ENCODE measurements around the gene ZAP70. TPM values are rescaled to one million over a fixed set of nuclear protein-coding genes. Genes with fewer than 3 reads are reported as not detected.

Gene ZAP70
- total and polyA plus RNA-seq, 2 donors (not counting 3 experiments of a cell fraction or from before 2014, with no cell fraction given), result 0.14 TPM; not detected in 1

DNA sequence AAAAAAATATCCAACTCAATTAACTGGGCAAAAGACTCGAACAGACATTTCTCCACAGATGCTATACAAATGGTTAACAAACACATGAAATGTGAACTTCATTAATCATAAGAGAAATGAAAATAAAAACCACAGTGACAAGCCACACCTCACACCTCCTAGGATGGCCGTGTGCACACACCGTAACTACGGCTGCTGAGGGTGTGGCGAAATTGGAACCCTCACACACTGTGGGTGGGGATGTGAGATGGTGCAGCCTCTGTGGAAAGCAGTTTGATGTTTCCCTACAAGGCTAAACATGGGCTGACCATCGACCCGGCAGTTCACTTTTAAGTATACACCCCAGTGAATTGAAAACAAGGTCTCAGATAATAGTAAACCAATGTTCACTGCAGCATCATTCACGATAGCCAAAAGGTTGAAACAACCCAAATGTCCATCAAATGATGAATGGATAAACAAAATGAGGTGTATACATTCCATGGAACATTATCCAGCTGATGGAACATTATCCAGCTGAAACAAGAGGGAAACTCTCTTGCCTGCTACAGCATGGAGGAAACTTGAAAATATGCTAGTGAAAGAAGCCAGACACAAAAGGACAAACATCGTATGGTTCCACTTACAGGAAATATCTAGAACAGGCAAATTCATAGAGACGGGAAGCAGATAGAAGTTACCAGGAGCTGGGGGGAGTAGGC is 32.2 kb downstream of the ZAP70 start:
- Histone ChIP-seq H3K4me2 (ENCODE audit: insufficient read depth, low read length) (no peak overlapping the region), H3K9me1 (replicated peaks; ENCODE audit: control insufficient read depth, extremely low read depth, insufficient read depth, low read length) (no peaks in the 10 kb centered on the region), H4K20me1 (replicated peaks; ENCODE audit: control insufficient read depth, extremely low read depth, insufficient read depth, low read length) (no peaks in the 10 kb centered on the region), H3K4me1 (ENCODE audit: control insufficient read depth, extremely low read depth, insufficient read depth, low read length) (peaks cover 7% of the 10 kb centered on the region), H3K79me2 (ENCODE audit: control insufficient read depth, insufficient read depth, low read length) (no peaks in the 10 kb centered on the region), H3K9ac (replicated peaks; ENCODE audit: extremely low read depth, insufficient read depth, low read length) (no peak overlapping the region), H3K27me3 (ENCODE audit: control insufficient read depth in 2 of 2, insufficient read depth in 2 of 2, low read length in 2 of 2) (no peaks in the 10 kb centered on the region), H3K27ac (ENCODE audit: insufficient read depth, low read depth, low read length) (no peak overlapping the region), H3K36me3 (ENCODE audit: control insufficient read depth in 2 of 2, extremely low read depth in 1 of 2, insufficient read depth in 2 of 2, low read length in 2 of 2) (no peaks in the 10 kb centered on the region), H3K4me3 (replicated peaks in 1 of 3; ENCODE audit: insufficient read depth in 1 of 3, low read depth in 1 of 3, low read length in 3 of 3) (no peak overlapping the region), H3K9me3 (replicated peaks; ENCODE audit: control insufficient read depth, insufficient read depth, low read length) (no peaks in the 10 kb centered on the region), H2AFZ (ENCODE audit: low read depth, low read length) (no peak overlapping the region)
- TF ChIP-seq POLR2AphosphoS5 (IDR thresholded peaks at IDR 0.05; ENCODE audit: insufficient read depth, low read depth, low read length), result no peak
- TF ChIP-seq JUN (IDR thresholded peaks at IDR 0.05; ENCODE audit: borderline replicate concordance, insufficient read depth, insufficient read length, low read depth), result no peak
- TF ChIP-seq FOS (IDR thresholded peaks at IDR 0.05; ENCODE audit: borderline replicate concordance, insufficient read depth, low read length), result no peak
- TF ChIP-seq MYC (IDR thresholded peaks at IDR 0.05; ENCODE audit: low read depth, low read length), result no peak
- no peak for TF ChIP-seq POLR2A (IDR thresholded peaks at IDR 0.05; ENCODE audit: low read depth, low read length)
- no peak for TF ChIP-seq EZH2 (IDR thresholded peaks at IDR 0.05; ENCODE audit: borderline replicate concordance, low read depth, low read length, severe bottlenecking)
- TF ChIP-seq, protein P1, sequence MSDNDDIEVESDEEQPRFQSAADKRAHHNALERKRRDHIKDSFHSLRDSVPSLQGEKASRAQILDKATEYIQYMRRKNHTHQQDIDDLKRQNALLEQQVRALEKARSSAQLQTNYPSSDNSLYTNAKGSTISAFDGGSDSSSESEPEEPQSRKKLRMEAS (IDR thresholded peaks at IDR 0.05; ENCODE audit: insufficient read depth, insufficient read length), result no peak
- intact Hi-C loops (cut with micrococcal nuclease) (no loop called here), dilution Hi-C loops (cut with MboI; ENCODE audit: extremely low pct_ligation_motif_present, low sequenced_read_pairs) (no loop called here)
- DNase-seq (ENCODE audit: low read depth, low spot score) (no peak), FAIRE-seq (no peak)
- ChIA-PET CTCF (interaction anchor here (1.3 to 1.4 kb wide), 2 partner anchors 16 to 17 kb away, joined by 3 read pairs; no protein-coding TSS in a partner anchor), POLR2A (no interaction called here)
- no TSS peak for BruUV-seq (replicated peaks)

- ChIA-PET POLR2A (no interaction called here), CTCF (no interaction called here)
- no peaks in the 10 kb centered on the region for H4K20me1 ChIP-seq (replicated peaks; ENCODE audit: control insufficient read depth, extremely low read depth, insufficient read depth, low read length)
- BruUV-seq (replicated peaks), result no TSS peak
- H3K27me3 ChIP-seq (ENCODE audit: control insufficient read depth in 2 of 2, insufficient read depth in 2 of 2, low read length in 2 of 2), result no peaks in the 10 kb centered on the region
- no peak overlapping the region for H3K4me2 ChIP-seq (ENCODE audit: insufficient read depth, low read length)
- no peak overlapping the region for H3K27ac ChIP-seq (ENCODE audit: insufficient read depth, low read depth, low read length)
- H3K79me2 ChIP-seq (ENCODE audit: control insufficient read depth, insufficient read depth, low read length), result no peaks in the 10 kb centered on the region
- H3K9me1 ChIP-seq (replicated peaks; ENCODE audit: control insufficient read depth, extremely low read depth, insufficient read depth, low read length), result no peaks in the 10 kb centered on the region
- H3K4me1 ChIP-seq (ENCODE audit: control insufficient read depth, extremely low read depth, insufficient read depth, low read length), result peaks cover 4% of the 10 kb centered on the region
- H3K9ac ChIP-seq (replicated peaks; ENCODE audit: extremely low read depth, insufficient read depth, low read length), result no peak overlapping the region
- H3K4me3 ChIP-seq (replicated peaks in 1 of 3; ENCODE audit: insufficient read depth in 1 of 3, low read depth in 1 of 3, low read length in 3 of 3), result no peak overlapping the region
- intact Hi-C loops (cut with micrococcal nuclease), result no loop called here
- no peak for FAIRE-seq
- H3K9me3 ChIP-seq (replicated peaks; ENCODE audit: control insufficient read depth, insufficient read depth, low read length), result no peaks in the 10 kb centered on the region
- TF ChIP-seq GATA2 (IDR thresholded peaks at IDR 0.05; ENCODE audit: insufficient read depth, insufficient read length, low read depth, low read length), result no peak
- TF ChIP-seq POLR2A (IDR thresholded peaks at IDR 0.05; ENCODE audit: low read depth, low read length), result no peak
- no peak for TF ChIP-seq JUN (IDR thresholded peaks at IDR 0.05; ENCODE audit: borderline replicate concordance, insufficient read depth, insufficient read length, low read depth)
- no peak for TF ChIP-seq FOS (IDR thresholded peaks at IDR 0.05; ENCODE audit: borderline replicate concordance, insufficient read depth, low read length)
- TF ChIP-seq POLR2AphosphoS5 (IDR thresholded peaks at IDR 0.05; ENCODE audit: insufficient read depth, low read depth, low read length), result no peak
- no peak for TF ChIP-seq EZH2 (IDR thresholded peaks at IDR 0.05; ENCODE audit: borderline replicate concordance, low read depth, low read length, severe bottlenecking)
- no peak for TF ChIP-seq MYC (IDR thresholded peaks at IDR 0.05; ENCODE audit: low read depth, low read length)
- TF ChIP-seq, protein P1 (IDR thresholded peaks at IDR 0.05; ENCODE audit: insufficient read depth, insufficient read length), result no peak
- H3K36me3 ChIP-seq (ENCODE audit: control insufficient read depth in 2 of 2, extremely low read depth in 1 of 2, insufficient read depth in 2 of 2, low read length in 2 of 2), result no peaks in the 10 kb centered on the region
- dilution Hi-C loops (cut with MboI; ENCODE audit: extremely low pct_ligation_motif_present, low sequenced_read_pairs), result no loop called here
- no peak for DNase-seq (ENCODE audit: low read depth, low spot score)
- no peak overlapping the region for H2AFZ ChIP-seq (ENCODE audit: low read depth, low read length)
These were observed 33.9 kb downstream of the ZAP70 start for GRCh38 chr2:97747285-97747684.
